ENCODE results near the gene EIF1AD. TPM values are rescaled to one million over a fixed set of nuclear protein-coding genes. Genes with fewer than 3 reads are reported as not detected.

Gene EIF1AD
- total RNA-seq, 2 experiments from 2014 or later, result 51.1 to 63.2 TPM

DNA sequence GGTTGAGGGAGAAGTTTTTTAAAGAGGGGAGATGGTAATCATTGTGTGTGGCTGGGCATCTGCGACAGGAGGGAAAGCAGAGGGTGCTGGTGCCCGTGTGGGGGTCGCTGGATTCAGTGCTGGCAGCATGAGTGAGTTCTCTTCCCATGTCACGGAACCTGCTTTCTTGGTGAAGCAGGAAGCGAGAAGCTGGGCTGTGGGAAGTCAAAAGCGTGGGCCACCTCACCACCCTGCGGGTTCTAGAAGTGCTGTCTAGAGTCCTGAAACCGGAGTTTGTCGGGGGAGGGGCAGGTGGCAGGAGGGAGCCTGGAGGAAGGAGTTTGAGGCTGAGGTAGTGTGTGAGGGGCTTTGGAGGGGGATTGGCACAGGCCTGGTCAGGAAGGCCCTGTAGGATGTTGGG is 26.2 kb downstream of the EIF1AD start:
- Histone ChIP-seq H3K4me1 (ENCODE audit: insufficient read depth, low read length, poor library complexity, severe bottlenecking) (no peaks in the 10 kb centered on the region), H4K20me1 (ENCODE audit: insufficient read depth, low read length) (no peaks in the 10 kb centered on the region), H3K27ac (ENCODE audit: low read depth, low read length, poor library complexity, severe bottlenecking) (no peak overlapping the region), H3K36me3 (ENCODE audit: insufficient read depth, low read length) (peaks cover 65% of the 10 kb centered on the region), H3K4me3 (ENCODE audit: low read depth, low read length, poor library complexity, severe bottlenecking) (no peak overlapping the region), H3K79me2 (ENCODE audit: insufficient read depth, low read depth, low read length) (no peaks in the 10 kb centered on the region), H3K4me2 (ENCODE audit: low read length) (no peak overlapping the region), H3K9me2 (ENCODE audit: insufficient read depth, low read length) (no peaks in the 10 kb centered on the region), H3K9me3 (ENCODE audit: low read length) (no peaks in the 10 kb centered on the region), H2AFZ (ENCODE audit: low read length) (no peak overlapping the region)
- BruUV-seq (replicated peaks), result no TSS peak
- no peak for DNase-seq (ENCODE audit: low spot score)
- intact Hi-C loops (cut with micrococcal nuclease; ENCODE audit: unreplicated experiment), result no loop called here
- ChIA-PET CTCF (ENCODE audit: unreplicated experiment) (no interaction called here), POLR2A (no interaction called here)
- TF ChIP-seq CTCF (conservative IDR thresholded peaks at IDR 0.05; ENCODE audit: low read length) (no peak), EZH2phosphoT487 (IDR thresholded peaks at IDR 0.05; ENCODE audit: borderline replicate concordance, low read depth, low read length) (no peak)

- H4K20me1 ChIP-seq (ENCODE audit: insufficient read depth, low read length), result no peaks in the 10 kb centered on the region
- H3K79me2 ChIP-seq (ENCODE audit: insufficient read depth, low read depth, low read length), result no peaks in the 10 kb centered on the region
- H3K4me3 ChIP-seq (ENCODE audit: low read depth, low read length, poor library complexity, severe bottlenecking), result no peak overlapping the region
- ChIA-PET CTCF (ENCODE audit: unreplicated experiment) (no interaction called here), POLR2A (interaction anchor here (0.7 kb wide), 1 partner anchor 22 kb away, joined by 3 read pairs; no protein-coding TSS in a partner anchor)
- intact Hi-C loops (cut with micrococcal nuclease; ENCODE audit: unreplicated experiment), result no loop called here
- no peak for TF ChIP-seq EZH2phosphoT487 (IDR thresholded peaks at IDR 0.05; ENCODE audit: borderline replicate concordance, low read depth, low read length)
- TF ChIP-seq CTCF (conservative IDR thresholded peaks at IDR 0.05; ENCODE audit: low read length), result no peak
- H3K36me3 ChIP-seq (ENCODE audit: insufficient read depth, low read length), result peaks cover 71% of the 10 kb centered on the region
- no peaks in the 10 kb centered on the region for H3K9me2 ChIP-seq (ENCODE audit: insufficient read depth, low read length)
- no peak overlapping the region for H2AFZ ChIP-seq (ENCODE audit: low read length)
- H3K9me3 ChIP-seq (ENCODE audit: low read length), result no peaks in the 10 kb centered on the region
- no peak overlapping the region for H3K27ac ChIP-seq (ENCODE audit: low read depth, low read length, poor library complexity, severe bottlenecking)
- no peak overlapping the region for H3K4me2 ChIP-seq (ENCODE audit: low read length)
- BruUV-seq (replicated peaks), result no TSS peak
- H3K4me1 ChIP-seq (ENCODE audit: insufficient read depth, low read length, poor library complexity, severe bottlenecking), result no peaks in the 10 kb centered on the region
- no peak for DNase-seq (ENCODE audit: low spot score)
These were observed 28.4 kb downstream of the EIF1AD start for GRCh38 chr11:65973439-65974110.

DNA sequence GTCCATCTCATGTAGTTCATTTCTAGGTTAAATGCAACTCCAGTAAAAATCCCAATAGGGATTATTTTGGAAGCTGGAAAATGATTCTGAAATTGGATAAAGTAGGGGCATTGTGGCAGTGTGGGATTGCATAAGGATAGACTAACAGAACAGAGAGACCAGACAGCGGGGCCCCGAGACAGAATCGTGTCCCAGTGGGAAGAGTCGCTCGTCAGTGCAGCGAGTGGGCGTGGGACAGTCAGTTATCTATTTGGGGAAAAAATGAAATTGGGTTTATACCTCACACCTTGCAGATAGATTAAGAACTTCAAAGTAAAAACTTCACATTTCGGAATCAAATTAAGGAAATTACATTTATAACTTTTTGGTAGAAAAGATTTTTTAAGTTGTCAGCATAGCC is 29.8 kb downstream of the EIF1AD start:
- Histone ChIP-seq H3K27ac (ENCODE audit: low read depth, low read length, poor library complexity, severe bottlenecking) (no peak overlapping the region), H3K4me2 (ENCODE audit: low read length) (no peak overlapping the region), H3K4me1 (ENCODE audit: insufficient read depth, low read length, poor library complexity, severe bottlenecking) (no peaks in the 10 kb centered on the region), H3K79me2 (ENCODE audit: insufficient read depth, low read depth, low read length) (no peaks in the 10 kb centered on the region), H3K9me2 (ENCODE audit: insufficient read depth, low read length) (no peaks in the 10 kb centered on the region), H2AFZ (ENCODE audit: low read length) (no peak overlapping the region), H3K9me3 (ENCODE audit: low read length) (no peaks in the 10 kb centered on the region), H4K20me1 (ENCODE audit: insufficient read depth, low read length) (no peaks in the 10 kb centered on the region), H3K4me3 (ENCODE audit: low read depth, low read length, poor library complexity, severe bottlenecking) (no peak overlapping the region), H3K36me3 (ENCODE audit: insufficient read depth, low read length) (peaks cover 69% of the 10 kb centered on the region)
- CTCF ChIA-PET (ENCODE audit: unreplicated experiment), result interaction anchor here (0.5 kb wide), 1 partner anchor 70 kb away, joined by 4 read pairs; no protein-coding TSS in a partner anchor
- no peak for DNase-seq (ENCODE audit: low spot score)
- BruUV-seq (replicated peaks), result no TSS peak
- POLR2A ChIA-PET, result interaction anchor here (0.7 kb wide), 1 partner anchor 173 kb away, joined by 3 read pairs; no protein-coding TSS in a partner anchor
- TF ChIP-seq EZH2phosphoT487 (IDR thresholded peaks at IDR 0.05; ENCODE audit: borderline replicate concordance, low read depth, low read length) (no peak), CTCF (conservative IDR thresholded peaks at IDR 0.05; ENCODE audit: low read length) (no peak)
- intact Hi-C loops (cut with micrococcal nuclease; ENCODE audit: unreplicated experiment), result no loop called here

All from OCI-LY7 (cell line).